Left ventricle myocardium superior (tissue), 1 donor: Measurements from ENCODE around the gene CELA2A. TPM values are rescaled to one million over a fixed set of nuclear protein-coding genes. Genes with fewer than 3 reads are reported as not detected.
"Not testable (repeated sequence)": the region's sequence is repeated elsewhere in the genome, so short reads cannot be mapped to it uniquely, and the experiment has no call there.

Experiments used
- ATAC-seq: fragments of 200-7000 bp; cut with Tn5 transposase; one replicate; pipeline ENCODE4 v1.9.1; 2020; ENCODE audit warnings: mild to moderate bottlenecking, moderate library complexity
- DNase-seq: peaks from one replicate; pipeline ENCODE4 v3.0.0-alpha.2; 2020
- intact Hi-C: fragments of 100-400 bp; cut with micrococcal nuclease; formaldehyde crosslinking; loops from one replicate; pipeline ENCODE4 v1.11.0; 2022
- total RNA-seq: library from RNA; stranded (reverse); fragmentation: NEBNext Ultra II Directional; extraction: Animal tissue kit (Norgen Biotek cat#: 25700); gene quantifications from one replicate; pipeline ENCODE4 v1.2.1, GENCODE V29; 2021
- donor health status: DM: no; HTN: yes; CAD: no; lungs with severe emphysema.

CELA2A gene
- total RNA-seq, 1 donor from 2014 or later: not detected

- intact Hi-C loops: no loop called here
- ATAC-seq (peak; percentile 22), DNase-seq (no peak)
Observed at GRCh38 chr1:15423355-15424077, 33.0 kb upstream of the CELA2A start.

GRCh38 chr1:15424146-15424667 is 32.3 kb upstream of the CELA2A start:
- DNase-seq: no peak
- intact Hi-C loops: no loop called here
- ATAC-seq: peak; percentile 54

GRCh38 chr1:15424981-15425380 is 31.6 kb upstream of the CELA2A start:
- intact Hi-C loops: no loop called here
- DNase-seq: no peak

GRCh38 chr1:15425521-15425920 is 31.0 kb upstream of the CELA2A start:
- intact Hi-C loops: no loop called here

More at GRCh38 chr1:15424981-15425380, 31.6 kb upstream of the CELA2A start:
- ATAC-seq: no peak

GRCh38 chr1:15425958-15426357 is 30.6 kb upstream of the CELA2A start:
- intact Hi-C loops: no loop called here

More at GRCh38 chr1:15425521-15425920, 31.0 kb upstream of the CELA2A start:
- DNase-seq (no peak), ATAC-seq (no peak)

GRCh38 chr1:15426492-15427279 is 29.8 kb upstream of the CELA2A start:
- intact Hi-C loops: no loop called here
- DNase-seq (peak; percentile 52), ATAC-seq (peak; percentile 38)

More at GRCh38 chr1:15425958-15426357, 30.6 kb upstream of the CELA2A start:
- DNase-seq (no peak), ATAC-seq (no peak)

- ATAC-seq: peak; percentile 55
- peak; percentile 46 for DNase-seq
- intact Hi-C loops: no loop called here
Observed at GRCh38 chr1:15427280-15427666, 29.3 kb upstream of the CELA2A start.

- intact Hi-C loops, DNase-seq, ATAC-seq: not testable (repeated sequence)
Observed at GRCh38 chr1:15428252-15428651, 28.3 kb upstream of the CELA2A start.

- no peak for ATAC-seq
- intact Hi-C loops: no loop called here
- no peak for DNase-seq
Observed at GRCh38 chr1:15428815-15429435, 27.6 kb upstream of the CELA2A start.

GRCh38 chr1:15429701-15430149 is 26.8 kb upstream of the CELA2A start:
- intact Hi-C loops: loop anchor here (5.0 kb wide), 1 partner anchor 102 kb away; no protein-coding TSS in a partner anchor
- no peak for ATAC-seq

GRCh38 chr1:15430787-15431570 is 25.6 kb upstream of the CELA2A start:
- DNase-seq (peak; percentile 83), ATAC-seq (peak; percentile 68)
- intact Hi-C loops: loop anchor here (5.0 kb wide), 1 partner anchor 104 kb away; no protein-coding TSS in a partner anchor

More at GRCh38 chr1:15429701-15430149, 26.8 kb upstream of the CELA2A start:
- DNase-seq: no peak

GRCh38 chr1:15431571-15431948 is 25.0 kb upstream of the CELA2A start:
- intact Hi-C loops: loop anchor here (5.0 kb wide), 1 partner anchor 104 kb away; no protein-coding TSS in a partner anchor
- no peak for DNase-seq
- ATAC-seq: no peak

- ATAC-seq (peak; percentile 22), DNase-seq (no peak)
- intact Hi-C loops: loop anchor here (5.0 kb wide), 1 partner anchor 105 kb away; no protein-coding TSS in a partner anchor
Observed at GRCh38 chr1:15432324-15432723, 24.2 kb upstream of the CELA2A start.

GRCh38 chr1:15433471-15433870 is 23.1 kb upstream of the CELA2A start:
- ATAC-seq (no peak), DNase-seq (no peak)
- intact Hi-C loops: loop anchor here (5.0 kb wide), 1 partner anchor 106 kb away; no protein-coding TSS in a partner anchor

- intact Hi-C loops: loop anchor here (5.0 kb wide), 1 partner anchor 107 kb away; no protein-coding TSS in a partner anchor
- not testable (repeated sequence) for DNase-seq, ATAC-seq
Observed at GRCh38 chr1:15434739-15435138, 21.8 kb upstream of the CELA2A start.

GRCh38 chr1:15435239-15436077 is 21.1 kb upstream of the CELA2A start:
- DNase-seq (no peak), ATAC-seq (no peak)
- intact Hi-C loops: no loop called here

- no peak for ATAC-seq
- intact Hi-C loops: no loop called here
- DNase-seq: no peak
Observed at GRCh38 chr1:15436881-15437442, 19.6 kb upstream of the CELA2A start.
